HG02943 (cell line): ENCODE data around the gene CHST11.

Experiments
- ATAC-seq: cut with Tn5 transposase; IDR thresholded peaks from one replicate; pipeline ENCODE4 v1.9.1; 2021; ENCODE audit warnings: mild to moderate bottlenecking, low read depth, moderate library complexity; ENCODE audit not compliant: unreplicated experiment

CHST11 gene

GRCh38 chr12:104638218-104638850 lies 181.6 kb downstream of the CHST11 start:
- no peak for ATAC-seq

- ATAC-seq: no peak
Measured at GRCh38 chr12:104638851-104639240, 182.1 kb downstream of the CHST11 start.

DNA sequence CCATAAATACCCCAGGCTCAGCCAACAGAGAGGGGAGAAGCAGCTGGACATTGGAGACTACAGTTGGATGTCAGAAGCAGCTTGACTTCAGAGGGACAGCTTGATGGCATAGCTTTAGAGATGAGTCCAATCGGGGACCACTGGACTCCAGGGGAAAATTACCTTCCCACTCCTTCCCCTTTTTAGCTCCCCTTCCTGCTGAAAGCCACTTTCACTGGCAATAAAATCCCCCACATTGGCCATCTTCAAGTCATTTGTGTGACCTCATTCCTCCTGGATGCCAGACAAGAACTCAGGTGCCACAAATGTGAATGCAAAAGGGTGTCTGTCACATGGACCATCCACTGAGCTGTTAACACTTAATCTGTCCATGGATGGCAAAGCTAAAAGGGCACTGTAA lies 184.2 kb downstream of the CHST11 start:
- no peak for ATAC-seq

DNA sequence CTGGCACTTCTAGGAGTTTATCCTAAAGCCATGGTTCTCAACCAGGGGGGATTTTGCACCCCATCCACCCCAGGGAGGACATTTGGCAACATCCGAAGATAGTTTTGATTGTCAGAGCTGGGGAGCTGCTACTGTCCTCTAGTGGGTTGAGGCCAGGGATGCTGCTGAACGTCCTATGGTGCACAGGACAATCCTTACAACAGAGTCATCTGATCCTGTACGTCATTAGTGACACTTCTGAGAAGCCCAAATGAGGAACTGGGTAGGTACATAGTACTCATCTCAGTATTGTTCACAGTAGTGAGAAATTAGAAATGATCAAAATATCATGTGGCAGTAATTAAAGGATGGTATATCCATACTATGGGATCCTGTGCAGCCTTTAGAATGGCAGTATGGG lies 185.1 kb downstream of the CHST11 start:
- ATAC-seq: peak; percentile 80

GRCh38 chr12:104643093-104643818 lies 186.5 kb downstream of the CHST11 start:
- no peak for ATAC-seq

DNA sequence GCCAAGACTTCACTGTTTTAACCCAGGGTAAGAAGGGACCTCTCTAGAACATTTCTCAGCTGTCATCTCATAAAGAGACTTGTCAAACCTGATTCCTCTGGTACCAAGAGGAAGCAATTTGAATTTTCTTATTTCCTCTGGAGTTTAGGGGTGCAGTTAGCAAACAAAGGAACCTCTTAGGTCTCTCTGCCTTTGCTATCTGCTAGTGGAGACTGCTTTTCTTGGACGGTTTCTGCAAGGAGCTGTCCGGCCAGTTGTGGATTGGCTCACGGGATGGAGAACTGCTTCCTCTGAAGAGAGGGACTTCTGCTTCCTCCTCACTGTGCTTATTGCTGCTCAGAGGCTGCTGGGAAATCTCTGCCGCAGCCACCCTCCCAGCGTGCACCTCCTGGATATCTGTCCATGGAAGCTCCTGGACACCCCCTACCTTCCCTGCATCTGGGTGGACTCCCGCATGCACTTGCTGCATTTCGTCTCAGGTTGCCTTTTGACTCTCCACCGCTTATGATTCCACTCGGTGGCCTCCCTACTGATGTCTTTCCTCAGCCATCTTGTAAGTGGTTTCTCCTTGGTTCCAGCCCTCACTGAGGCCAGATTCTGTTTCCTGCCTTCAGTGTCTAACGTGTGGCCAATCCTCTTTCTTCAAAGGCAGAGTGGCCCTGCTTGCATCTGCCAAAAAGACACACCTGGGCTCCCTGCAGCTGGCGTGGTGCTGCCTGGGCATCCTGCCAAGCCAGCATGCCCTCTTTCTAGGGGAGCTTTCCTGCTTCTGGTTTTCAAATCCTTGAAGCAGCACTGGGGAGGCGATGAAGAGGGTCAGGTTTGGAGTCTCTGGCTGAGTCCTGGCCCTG lies 187.3 kb downstream of the CHST11 start:
- no peak for ATAC-seq

DNA sequence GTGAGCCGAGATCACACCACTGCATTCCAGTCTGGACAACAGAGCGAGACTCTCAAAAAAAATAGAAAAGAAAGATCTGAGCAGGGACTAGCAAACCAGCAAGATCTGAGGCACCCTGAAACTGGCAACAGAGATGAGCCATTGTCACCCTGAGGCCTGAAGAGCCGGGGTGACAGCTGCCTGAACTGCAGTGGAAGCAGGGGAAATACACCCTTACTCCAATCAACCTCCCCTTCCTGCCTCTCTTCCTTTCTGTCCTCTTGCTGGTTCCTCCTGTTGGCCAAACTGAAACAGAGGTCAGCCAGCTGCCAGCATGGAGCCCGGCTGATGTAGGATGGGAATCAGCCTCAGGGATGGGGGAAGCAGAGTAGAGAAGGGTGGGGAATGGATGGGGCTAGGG lies 192.0 kb downstream of the CHST11 start:
- no peak for ATAC-seq

DNA sequence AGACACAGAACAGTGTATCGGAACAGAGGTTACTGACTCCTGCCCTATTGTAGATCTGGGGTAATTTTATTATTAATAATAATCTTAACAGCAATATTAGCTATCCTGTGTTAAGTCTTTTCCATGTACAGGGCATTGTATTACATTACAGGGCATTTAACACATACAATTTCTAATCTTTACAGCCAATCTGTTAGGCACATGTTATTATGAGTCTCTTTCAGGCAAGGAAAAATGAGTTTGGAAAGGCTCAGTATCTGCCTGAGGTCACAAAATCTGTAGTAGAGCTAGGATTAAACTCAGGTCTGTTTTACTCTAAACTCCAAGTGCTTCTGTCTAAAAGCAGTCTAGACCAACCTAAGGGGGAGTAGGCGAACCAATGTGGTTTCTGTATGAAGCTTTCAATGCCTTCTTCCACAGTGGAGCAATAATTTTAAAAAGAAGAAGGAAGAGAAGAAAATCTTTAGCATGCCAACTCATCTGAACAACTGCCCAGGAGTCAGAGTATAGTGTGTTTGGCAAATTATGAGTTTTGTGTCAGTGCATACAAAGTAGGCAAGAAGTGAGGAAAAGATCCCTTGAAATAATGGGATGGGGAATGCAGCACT lies 192.6 kb downstream of the CHST11 start:
- no peak for ATAC-seq

DNA sequence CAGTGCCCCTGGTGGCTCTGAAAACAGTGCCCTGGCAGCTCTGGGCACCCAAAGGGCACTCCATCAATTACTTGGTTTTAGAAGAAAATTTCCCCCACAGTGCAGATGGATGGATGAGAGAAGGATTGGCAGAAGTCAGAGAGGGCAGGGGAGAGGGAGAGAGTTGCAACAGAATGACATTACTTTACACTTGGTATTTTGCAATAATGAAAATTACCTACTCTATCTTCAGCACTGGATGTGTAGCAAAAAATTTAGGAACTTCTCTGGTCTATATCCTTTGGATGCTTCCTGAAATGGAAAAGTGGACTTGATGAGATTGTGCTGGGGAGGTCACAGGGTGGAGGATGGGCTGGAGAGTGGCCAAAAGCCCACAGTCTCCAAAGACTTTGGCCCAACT lies 193.2 kb downstream of the CHST11 start:
- no peak for ATAC-seq

DNA sequence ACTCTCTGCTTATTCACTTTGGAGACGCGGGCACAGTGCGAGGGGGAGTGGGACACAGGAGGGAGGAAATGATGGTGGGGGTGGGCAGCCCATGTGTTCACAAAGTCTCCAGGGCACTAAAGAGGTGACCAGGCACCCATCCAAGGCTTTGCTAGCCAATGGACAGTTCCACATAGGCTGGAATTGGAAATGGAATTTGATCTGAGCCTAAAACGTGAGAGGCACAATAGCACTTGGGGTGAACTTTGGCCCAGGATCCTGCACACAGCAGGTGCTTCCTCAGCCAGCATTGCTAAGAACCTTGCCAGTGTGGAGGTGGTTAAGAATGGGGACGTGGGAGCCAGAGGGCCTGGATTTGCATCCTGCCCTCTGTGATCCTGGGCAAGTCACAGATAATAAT lies 193.8 kb downstream of the CHST11 start:
- ATAC-seq: no peak

- ATAC-seq: no peak
Measured at GRCh38 chr12:104651811-104652210, 195.1 kb downstream of the CHST11 start.

DNA sequence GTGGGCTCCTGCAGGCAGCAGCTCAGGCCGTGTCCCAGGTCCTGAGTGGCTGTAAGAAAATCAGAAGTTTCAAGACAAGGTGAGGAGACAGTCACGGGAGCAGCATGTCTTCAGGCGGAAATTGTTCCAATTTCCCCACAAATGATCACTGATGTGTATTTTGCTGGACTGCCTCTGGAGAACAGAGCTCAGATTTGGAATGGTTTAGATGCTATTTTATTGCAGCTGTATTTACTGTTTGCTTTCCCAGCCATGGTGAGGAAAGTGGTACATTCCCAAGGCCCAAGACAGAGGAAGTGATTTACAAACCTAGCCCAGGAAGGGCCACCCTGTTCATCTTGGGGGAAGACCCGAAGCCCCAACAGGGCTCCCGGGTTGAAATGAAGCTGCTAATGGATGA lies 195.6 kb downstream of the CHST11 start:
- ATAC-seq: no peak

DNA sequence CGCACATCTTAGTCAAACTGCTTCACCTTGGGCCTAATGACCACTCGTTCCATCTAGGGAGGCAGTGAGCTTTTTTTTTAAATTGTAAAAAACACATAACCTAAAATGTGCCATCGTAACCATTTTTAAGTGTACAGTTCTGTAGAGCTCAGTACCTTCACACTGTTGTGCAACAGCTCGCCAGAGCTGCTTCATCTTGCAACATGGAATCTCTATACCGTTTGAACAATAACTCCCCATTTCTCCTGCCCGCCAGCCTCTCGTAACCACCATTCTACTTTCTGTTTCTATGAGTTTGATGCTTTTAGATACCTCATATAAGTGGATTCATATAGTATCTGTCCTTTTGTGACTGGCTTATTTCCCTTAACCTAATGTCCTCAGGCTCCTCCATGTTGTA lies 196.2 kb downstream of the CHST11 start:
- no peak for ATAC-seq

- ATAC-seq: no peak
Measured at GRCh38 chr12:104653730-104654664, 197.2 kb downstream of the CHST11 start.

DNA sequence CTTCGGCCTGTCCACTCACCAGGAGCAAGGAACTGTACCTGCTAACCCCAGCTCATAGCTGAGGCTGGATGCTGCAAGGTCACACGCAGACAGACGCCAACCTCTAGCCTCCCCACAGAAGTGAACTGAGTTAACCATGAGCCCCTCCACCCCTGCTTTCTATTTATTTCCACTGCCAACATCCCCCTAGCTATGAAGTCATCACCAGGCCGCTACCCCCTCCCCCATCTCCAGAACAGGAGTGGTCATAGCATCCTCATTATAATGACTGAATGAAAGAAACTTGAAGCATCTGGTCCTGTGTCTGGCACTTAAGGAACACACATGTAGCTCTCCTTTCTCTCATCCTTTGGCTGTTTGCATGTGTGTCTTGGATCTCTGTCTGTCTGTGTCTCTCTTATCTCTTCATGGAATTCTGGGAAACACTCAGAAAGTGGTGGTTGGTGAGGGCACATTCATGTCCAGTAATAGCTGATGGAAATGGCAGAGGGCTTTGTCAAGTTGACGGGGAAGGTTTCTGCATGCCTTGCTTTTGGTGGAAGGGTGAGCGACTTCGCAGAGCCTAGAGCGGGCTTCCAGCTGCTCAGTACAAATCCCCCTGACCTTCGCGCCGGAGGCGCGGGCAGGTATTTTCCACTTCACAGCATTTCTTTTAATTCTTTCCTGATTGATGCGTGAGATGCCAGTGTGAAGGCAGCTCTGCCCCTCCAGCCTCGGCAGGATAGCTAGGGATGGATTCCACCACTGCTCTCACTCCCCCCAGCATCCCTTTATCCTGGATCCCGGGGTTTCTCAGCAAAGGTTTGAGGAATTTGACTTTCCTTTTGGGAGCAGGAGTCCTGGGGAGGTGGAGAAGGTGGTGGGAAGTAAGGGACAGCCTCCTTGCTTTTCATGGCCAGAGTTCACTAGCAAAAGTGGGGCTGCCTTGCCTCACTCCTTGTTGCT lies 198.2 kb downstream of the CHST11 start:
- ATAC-seq: no peak

DNA sequence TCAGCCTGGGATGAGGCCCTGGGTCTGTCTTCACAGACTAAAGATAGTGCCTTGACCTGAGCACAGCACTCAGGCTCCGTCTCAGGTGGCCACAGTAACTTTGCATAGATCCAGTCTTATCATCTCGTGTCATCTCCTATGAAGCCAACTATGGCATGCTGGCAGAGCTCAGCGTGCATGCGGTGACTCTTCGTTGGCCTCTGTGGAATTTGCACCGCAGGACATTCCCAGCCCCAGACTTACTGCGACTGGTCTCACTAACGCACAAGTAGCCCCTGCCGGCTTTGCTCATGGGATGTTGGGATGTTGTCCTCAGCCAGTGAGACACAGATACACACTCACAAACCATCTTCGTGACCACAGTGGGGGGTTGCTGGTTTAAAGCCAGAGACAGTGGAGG lies 199.6 kb downstream of the CHST11 start:
- no peak for ATAC-seq

- no peak for ATAC-seq
Measured at GRCh38 chr12:104656921-104657320, 200.2 kb downstream of the CHST11 start.

GRCh38 chr12:104657726-104658484 lies 201.2 kb downstream of the CHST11 start:
- no peak for ATAC-seq
